Measurements from ENCODE around the gene DCN.

DNA sequence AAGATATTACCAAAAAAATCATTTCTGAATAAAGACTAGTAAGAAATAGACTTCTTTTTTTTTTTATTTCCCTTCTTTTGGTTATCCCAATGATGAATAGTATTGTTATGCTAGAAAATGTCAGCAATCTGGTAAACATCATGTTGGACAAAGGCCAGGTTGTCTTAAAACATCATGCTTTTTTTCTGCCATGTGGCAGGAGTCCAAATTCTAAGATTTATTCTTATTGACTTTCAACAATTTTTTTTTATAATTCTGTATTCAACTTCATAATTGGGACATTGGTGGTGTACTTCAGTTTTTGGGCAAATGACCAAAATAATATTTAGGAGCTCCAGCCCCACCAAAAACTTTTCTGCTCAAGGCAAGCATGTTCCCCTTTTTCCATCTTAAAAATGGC, 10.5 kb downstream of the DCN start:
- TF ChIP-seq, protein P1, sequence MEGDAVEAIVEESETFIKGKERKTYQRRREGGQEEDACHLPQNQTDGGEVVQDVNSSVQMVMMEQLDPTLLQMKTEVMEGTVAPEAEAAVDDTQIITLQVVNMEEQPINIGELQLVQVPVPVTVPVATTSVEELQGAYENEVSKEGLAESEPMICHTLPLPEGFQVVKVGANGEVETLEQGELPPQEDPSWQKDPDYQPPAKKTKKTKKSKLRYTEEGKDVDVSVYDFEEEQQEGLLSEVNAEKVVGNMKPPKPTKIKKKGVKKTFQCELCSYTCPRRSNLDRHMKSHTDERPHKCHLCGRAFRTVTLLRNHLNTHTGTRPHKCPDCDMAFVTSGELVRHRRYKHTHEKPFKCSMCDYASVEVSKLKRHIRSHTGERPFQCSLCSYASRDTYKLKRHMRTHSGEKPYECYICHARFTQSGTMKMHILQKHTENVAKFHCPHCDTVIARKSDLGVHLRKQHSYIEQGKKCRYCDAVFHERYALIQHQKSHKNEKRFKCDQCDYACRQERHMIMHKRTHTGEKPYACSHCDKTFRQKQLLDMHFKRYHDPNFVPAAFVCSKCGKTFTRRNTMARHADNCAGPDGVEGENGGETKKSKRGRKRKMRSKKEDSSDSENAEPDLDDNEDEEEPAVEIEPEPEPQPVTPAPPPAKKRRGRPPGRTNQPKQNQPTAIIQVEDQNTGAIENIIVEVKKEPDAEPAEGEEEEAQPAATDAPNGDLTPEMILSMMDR (IDR thresholded peaks at IDR 0.05; ENCODE audit: insufficient read depth, low read depth, low read length) = no peak
- no peak for TF ChIP-seq EZH2 (IDR thresholded peaks at IDR 0.05; ENCODE audit: insufficient read depth, low read length)

Data from astrocyte (in vitro differentiated cells and primary cell).